MM.1S (cell line): ENCODE measurements around the gene UPK1A.

ENCODE experiments used
- EZH2 ChIP-seq: fragments of 300-600 bp; sonication (generic); optimal IDR thresholded peaks from 2 replicates; pipeline ENCODE3; 2017; ENCODE audit warnings: low read depth, mild to moderate bottlenecking, antibody characterized with exemption, low read length, mixed read lengths
- TF ChIP-seq, protein P1 (sequence below): fragments of 300-600 bp; sonication (generic); IDR thresholded peaks from 2 replicates; pipeline ENCODE4 v1.5.1; 2016; ENCODE audit warnings: antibody characterized with exemption, low read length, mixed read lengths

DNA sequence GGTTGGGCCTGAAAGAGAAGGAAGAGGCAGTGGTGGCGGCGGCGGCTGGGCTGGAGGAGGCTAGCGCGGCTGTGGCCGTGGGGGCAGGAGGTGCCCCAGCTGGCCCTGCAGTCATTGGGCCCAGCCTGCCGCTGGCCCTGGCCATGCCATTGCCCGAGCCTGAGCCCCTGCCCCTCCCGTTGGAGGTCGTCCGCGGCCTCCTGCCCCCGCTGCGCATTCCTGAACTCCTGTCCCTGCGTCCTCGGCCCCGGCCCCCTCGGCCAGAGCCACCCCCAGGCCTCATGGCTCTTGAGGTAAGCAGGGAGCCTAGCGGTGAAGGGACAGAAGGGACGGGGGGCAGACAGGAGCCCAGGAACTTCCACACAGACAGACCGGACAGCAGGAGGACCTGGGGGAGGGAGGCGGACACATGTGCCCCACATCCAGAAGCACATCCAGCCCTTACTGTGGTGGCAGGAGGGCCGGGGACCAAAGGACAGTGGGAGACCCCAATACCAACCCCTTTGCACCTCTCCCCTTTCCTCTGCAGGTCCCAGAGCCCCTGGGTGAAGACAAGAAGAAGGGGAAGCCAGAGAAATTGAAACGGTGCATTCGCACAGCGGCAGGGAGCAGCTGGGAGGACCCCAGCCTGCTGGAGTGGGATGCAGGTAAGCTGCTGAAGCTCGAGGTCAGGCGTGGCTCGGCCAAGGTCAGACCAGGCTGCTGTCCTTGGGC lies 32.4 kb upstream of the UPK1A start:
- TF ChIP-seq EZH2: no peak
- TF ChIP-seq, protein P1, sequence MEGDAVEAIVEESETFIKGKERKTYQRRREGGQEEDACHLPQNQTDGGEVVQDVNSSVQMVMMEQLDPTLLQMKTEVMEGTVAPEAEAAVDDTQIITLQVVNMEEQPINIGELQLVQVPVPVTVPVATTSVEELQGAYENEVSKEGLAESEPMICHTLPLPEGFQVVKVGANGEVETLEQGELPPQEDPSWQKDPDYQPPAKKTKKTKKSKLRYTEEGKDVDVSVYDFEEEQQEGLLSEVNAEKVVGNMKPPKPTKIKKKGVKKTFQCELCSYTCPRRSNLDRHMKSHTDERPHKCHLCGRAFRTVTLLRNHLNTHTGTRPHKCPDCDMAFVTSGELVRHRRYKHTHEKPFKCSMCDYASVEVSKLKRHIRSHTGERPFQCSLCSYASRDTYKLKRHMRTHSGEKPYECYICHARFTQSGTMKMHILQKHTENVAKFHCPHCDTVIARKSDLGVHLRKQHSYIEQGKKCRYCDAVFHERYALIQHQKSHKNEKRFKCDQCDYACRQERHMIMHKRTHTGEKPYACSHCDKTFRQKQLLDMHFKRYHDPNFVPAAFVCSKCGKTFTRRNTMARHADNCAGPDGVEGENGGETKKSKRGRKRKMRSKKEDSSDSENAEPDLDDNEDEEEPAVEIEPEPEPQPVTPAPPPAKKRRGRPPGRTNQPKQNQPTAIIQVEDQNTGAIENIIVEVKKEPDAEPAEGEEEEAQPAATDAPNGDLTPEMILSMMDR: no peak
